Hypothalamus (tissue), 51 donors: ENCODE measurements around the gene SIGLEC6.

ENCODE experiments used
- DNase-seq, 51 donors: peaks; one replicate each; lab custom pipeline; 2025; lab: John Stamatoyannopoulos, UW

The SIGLEC6 gene

DNA sequence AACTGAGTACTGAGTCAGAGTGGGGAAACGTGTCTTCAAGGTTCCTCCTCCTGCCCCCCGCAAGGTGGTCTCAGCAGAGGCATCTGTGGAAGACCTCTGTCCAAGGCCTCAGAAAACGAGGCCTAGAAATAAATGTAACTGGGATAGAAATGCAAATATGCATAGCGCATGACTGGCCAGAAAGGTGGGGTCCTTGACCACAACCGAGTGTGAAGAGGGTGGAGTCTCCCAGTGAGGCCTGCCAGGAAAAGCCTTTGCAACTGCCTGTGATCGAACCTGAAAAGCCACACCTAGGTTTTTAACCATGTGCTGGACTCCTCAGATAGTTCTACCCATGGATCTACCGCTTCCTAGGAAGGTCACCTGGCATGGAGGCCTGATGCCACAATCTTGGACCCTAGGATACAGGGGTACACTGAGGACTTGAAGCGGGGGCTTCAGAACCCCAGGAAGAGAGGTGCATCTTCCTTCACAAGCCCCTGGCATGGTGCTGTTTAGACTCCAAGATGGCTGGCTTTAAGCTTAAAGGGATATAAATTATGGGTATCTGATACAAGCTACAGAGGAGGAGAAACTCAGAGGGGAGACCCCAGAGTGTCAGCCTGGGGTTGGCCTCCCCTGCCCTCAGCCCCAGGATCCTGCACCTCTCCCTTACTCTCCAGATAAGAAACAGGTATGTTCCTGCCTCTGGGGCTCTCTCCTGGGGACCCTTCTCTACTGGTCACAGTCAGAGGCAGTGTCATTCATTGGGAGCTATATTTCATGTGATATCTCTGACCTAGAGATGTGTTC, 18.3 kb upstream of the SIGLEC6 start:
- DNase-seq = no peak

DNA sequence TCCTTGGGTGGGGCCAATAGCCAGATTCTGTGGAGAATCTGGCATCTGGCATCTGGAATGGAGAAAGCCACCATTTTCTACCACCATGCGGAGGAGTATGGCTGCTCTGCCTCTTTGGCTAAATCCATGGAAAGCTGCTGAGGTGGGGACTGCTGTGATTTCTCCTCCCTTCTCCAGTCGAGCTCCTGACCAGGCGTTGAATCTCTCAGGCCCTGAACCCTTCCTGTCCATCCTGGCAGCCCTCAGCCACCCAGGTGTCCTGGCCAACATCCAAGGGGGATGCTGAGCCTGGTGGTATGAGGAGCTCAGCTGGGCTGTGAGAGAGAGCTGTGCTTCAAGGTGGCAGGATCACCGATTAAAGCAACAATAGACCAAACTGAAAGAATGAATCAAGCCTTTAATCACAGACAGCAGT, 17.4 kb upstream of the SIGLEC6 start:
- DNase-seq = no peak

DNA sequence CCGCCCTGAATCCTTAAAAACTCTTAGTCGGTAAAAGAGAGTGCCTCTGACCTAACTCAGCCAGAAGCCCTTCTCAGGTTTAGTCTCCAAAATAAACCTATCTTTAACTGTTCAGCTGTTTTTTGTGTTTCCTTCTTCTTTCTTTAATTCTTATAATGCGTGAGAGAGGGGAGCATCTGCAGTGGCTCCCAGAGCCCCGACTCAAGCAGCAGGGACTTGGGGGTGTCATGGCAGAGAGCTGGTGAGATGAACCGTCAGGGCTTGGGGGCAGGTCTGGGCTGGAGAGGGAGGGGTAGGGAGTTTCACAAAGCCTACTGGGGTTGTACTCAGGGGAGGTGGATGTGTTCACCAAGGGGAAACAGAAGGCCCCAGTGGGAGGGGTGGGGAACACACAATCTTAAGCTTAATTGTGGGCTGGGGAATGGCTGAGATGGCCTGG, 16.8 kb upstream of the SIGLEC6 start:
- DNase-seq = no peak

DNA sequence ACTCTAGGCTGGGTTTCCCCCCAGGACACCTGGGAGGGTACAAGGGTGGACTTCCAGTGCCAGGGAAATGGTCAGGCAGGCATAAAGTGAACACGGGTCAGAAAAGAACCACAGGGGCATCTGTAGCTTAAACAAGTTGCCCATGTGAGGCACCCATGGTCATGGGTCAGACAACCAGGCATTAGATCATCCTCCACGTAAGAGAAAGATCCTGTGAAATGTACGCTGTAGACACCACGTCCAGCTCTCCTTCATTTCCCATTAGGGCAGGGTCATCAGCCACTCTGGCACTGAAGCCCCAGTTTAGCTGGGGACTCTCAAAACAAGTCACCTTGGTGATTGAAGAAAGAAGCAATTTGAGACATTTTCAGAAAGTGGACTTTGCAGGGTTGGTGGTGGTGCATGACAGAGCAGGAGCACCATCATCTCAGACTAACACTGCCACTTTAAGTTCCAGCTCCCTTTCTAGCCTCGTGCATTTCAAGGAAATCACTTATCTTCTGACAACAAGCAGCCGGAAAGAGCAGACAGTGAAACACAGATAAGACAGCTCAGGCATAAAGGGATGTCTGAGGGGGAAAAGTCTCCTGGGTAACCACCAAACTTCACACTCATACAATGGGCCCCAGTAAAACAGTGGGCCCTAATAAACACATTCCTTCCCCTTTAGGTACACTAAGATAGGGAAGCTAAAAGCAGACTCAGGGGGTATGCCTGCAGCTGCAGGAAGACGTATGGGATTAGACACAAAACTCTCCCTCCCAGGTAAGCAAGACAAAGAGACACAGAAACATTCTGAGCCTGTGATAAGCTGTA, 16.1 kb upstream of the SIGLEC6 start:
- no peak for DNase-seq

DNA sequence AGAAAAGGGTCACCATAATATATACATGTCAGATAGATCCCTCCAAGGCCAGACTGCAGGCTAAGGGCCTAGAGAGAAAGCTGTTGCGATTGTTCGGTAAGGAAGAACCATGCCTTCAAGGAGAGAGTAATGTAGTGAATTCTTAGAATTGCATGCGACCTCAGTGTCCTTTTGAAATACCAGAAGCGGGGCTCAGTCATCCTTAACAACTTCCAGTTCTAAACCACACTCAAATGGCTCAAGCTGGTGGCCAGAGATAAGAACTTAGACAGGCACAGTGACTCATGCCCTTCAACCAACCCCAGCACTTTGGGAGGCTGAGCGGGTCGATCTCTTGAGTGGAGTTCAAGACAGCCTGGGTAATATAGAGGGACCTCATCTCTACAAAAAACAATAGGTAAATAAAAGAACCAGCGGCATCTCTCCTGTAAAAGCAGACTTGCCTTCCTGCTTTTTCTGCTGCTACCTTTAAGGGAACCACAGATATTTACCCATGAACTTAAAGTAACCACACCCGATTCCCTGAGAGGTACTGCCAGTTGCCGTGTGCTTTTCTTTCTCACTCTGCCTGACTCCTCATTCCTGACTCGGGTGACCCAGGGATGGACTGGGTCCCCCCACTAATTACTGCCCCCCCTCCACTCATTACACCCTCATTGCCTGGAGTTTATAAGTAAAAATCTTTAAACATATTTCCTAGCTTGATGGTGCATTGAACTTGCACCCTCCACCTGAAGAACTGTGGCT, 15.4 kb upstream of the SIGLEC6 start:
- DNase-seq = no peak

DNA sequence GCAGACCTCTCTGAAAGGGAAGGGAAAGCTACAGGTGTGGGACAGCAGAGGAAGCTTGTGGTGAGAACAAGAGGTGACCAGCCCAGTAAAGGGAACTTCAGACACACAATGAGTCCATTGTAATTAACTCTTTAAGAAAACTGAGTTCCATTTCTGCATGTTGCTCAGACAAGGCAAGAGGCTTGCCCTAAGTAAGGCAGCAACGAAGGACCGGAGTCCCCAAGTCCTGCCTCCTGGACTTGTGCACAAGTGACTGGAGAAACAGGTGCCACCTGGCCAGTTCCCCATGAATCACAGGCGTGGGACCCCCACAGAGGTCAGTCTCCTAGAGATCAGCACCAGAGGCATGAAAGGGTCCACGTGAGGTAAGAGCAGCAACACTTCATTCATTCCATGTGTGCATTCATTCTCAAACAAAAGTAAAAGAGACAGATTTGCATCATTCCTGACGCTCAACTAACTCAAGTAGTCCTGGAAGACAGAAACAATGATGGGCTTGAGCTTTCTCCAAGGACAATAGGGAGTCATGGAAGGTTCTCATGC, 14.7 kb upstream of the SIGLEC6 start:
- no peak for DNase-seq

DNA sequence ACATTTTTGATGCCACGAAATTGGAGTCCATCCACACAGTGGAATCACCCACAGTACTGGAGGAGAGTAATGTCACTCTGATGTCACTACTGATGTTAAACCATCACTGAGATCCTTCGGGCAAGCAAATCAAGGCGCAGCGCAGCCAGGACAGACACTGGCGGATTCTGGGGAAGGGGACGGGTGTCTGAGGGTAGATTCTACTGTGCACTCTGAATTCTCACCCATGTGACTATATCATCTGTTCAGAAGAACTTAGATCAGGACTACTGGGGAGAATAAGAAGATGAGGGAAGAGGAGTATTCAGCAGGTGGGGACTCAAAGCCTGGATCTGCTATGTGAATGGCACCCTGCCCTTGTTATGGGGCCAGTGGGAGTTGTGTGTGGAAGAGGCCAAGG, 12.6 kb upstream of the SIGLEC6 start:
- no peak for DNase-seq

DNA sequence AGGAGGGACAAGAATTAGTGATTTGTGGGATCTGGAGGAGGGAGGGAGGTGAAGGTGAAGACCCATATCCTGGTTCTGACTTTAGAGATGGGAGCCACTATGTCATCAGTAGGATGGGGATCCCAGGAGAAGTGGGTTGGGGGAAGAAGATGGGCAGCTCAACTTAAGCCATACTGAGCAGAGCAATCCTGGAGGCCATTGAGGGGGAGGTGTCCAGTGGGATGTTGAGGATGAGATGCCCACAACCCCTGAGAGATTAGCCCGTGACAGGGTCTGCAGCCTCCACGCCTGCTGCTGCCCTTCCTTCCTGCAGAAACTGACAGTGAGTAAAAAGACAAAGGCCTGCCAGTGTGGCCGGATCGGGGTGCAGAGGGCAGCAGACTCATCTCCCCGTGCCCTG, 11.2 kb upstream of the SIGLEC6 start:
- DNase-seq = no peak

DNA sequence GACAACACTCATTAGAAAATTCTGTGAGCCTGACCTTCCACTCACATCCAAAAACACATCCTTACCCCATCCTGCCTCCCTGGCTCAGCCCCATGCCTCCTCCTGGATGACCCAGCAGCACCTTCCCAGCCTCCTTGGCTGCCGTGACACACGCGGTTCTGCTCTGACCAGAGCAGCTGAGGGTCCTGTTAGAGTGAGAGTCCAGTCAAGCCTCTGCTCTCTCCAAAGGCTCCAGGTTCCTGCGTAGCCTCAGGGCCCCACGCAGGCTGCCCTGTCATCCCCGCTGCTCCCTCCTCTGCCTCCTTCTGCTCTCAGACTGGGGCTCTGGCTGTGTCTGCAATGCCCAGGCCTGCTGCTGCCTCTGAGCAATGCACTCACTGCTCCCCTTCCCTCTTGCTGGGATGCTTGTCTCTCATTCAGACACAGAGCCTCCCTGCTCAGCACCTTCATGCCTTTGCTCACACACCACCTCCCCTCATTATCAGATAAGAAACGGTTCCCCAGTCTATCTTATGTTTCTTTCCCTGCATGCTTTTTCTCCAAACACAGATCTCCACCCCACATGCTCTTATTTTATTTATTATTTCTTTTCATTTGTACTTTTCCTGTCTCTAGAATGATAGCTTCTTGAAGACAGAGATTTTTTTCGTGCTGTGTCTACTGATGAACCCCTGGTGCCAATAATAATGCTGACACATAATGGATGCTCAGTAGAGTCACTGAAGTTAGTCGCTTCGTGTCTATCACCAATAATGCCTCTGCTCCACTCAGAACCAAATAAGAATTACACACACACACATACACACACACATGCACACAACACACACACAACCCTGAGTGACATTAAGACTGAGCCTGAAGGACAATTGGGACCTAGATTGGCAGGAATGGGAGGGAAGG, 10.2 kb upstream of the SIGLEC6 start:
- no peak for DNase-seq

DNA sequence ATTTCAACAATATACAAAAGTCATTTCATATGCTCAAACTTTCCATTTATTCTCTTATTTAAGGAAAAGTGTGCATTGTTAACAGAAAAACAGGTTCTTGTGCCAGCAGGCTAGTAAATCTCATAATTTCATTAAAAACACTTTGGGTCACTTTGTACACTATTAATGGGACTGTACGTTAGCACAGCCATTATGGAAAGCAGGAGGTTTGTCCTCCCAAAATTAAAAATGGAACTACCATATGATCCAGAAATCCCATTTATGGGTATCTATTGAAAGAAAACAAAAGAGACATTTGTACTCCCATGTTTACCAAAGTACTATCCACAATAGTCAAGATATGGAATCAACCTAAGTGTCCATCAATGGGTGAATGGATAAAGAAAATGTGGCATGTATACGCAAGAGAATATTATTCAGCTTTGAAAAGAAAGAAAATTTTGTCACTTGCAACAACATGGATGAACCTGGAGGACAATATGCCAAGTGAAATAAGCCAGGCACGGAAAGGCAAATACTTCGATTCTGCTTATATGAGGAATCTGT, 8.4 kb upstream of the SIGLEC6 start:
- DNase-seq = no peak

DNA sequence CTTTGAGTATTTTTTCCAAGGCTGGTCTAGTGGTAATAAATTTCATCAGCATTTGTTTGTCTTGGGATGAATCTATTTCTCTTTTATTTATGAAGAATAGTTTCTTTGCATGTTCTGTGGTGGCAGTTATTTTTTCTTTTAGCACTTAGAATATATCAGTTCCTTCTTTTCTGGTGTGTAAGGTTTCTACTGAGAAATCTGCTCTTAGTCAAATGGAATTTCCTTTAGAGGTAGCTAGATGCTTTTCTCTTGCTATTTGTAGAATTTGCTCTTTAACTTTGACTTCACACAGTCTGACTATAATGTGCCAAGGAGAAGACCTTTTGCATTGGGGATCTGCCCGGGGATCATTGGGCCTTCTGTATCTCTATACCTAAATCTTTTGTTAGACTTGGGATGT, 4.1 kb upstream of the SIGLEC6 start:
- no peak for DNase-seq

DNA sequence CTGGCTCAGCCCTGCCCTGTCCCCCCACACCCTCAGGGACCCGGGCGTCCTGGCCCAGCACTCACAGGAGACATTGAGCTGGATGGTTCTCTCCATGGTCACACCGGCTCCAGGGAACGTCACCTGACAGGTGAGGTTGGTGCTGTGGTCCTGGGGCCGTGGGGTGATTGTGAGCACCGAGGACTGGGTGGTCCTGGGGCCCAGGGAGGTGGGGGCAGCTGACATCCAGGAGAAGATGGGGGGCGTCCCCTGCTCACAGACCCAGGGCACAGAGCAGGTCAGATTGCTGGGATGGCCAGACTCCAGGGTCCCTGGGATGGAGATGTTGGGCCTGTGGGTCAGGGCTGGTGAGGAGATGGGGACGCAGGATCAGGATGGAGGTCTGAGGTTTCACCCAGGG, 854 bp downstream of the SIGLEC6 start:
- DNase-seq = no peak

DNA sequence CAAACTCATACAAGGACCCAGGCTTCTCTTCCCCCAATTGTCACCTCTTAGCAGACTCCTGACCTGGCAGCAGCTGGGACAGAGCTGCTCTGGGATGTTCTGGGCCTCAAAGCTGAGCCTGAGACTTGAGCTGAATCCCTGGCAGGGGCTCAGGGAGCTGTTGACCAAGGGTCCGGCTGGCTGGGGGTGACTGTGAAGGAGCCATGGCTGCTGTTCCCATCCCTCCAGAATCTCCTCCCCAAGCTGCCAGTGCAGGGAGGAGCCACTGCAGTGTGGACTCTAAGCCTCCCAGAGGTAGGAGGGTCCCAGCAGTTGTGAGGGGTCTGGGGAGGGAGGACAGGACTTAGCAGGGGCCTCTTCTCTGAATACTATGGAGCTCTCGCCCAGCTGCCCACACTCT, 2.2 kb downstream of the SIGLEC6 start:
- no peak for DNase-seq

DNA sequence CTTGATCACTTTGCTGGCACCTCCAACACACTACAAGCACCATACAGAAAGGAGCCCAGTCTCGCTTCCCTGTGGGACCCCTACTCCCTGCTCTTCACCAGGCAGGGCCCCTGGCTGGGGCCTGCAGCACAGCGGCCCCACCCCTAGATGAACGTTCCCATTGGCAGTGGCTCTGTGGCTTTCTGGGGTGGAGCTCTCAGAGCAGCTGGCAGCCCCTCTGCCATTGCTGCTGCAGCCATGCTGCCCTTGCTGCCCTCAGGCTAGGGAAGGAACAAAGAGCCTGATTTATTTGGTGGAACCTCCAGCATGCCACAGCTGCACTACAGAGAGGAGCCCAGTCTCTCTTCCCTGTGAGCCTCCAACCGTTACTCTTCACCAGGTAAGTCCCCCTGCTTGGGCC, 5.8 kb downstream of the SIGLEC6 start:
- DNase-seq = no peak

DNA sequence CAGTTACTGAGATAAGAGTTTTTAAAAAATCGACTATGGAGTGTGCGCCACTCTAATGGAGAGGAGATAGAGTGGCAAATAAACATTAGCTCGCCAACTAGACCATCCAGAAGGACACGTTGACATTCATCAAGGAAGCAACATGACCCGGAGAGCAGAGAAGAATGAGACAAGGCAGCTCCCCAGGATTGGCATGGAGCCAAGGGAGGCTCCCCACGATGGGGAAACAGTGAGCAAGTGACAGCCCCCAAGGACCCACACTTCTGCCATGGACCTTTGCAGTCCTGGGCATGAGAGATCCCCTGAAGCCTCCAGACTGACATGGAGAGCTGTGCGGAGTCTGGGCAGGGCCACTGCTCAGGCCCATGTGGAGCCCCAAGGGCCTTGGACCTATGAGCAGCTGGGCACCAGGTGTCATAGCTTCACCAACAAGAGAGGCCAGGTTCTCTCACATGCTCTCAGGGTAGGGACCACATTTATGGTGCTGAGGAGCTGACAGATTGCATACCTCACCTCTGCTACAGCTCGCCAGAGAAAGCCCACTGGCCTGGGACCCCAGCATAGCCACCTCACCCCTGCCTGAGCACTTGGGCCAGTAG, 6.7 kb downstream of the SIGLEC6 start:
- DNase-seq = no peak

DNA sequence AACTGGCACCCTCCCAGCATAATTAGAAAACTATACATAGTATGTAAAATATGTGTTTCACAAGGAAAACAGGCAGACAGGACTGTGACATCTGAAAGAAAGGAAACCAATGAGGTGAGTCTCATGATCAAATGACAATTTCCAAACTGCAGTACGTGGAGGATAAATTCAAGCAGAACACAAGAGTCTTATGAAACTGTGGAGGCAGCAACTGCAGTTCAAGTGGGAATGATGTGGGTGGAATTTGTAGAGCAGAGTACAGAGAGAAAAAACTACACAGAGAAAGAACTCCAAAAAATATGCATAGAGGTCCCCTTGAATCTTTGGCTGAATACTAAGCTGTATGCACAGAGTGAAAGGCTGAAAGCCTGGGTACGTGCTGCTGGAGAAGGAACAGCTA, 9.7 kb downstream of the SIGLEC6 start:
- DNase-seq = peak in 1 of 51 donors; percentile 21

DNA sequence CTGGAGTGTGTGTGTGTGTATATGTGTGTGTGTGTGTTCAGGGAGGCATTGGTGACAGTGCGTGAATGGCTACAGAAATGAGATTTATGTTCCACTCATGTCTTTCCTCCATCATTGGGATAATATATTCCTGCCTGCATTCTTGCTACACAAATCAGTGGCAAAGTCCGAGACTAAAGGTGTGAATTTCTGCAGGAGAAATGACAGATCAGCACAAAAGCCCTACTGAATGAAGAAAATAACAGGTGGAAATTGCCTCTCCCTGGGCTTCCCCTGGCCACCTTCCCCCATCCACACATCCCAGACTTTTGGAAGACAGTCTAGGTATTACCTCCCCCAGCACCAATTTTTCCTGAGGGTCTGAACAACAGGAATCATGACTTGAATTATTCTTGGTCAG, 10.1 kb downstream of the SIGLEC6 start:
- DNase-seq = no peak

DNA sequence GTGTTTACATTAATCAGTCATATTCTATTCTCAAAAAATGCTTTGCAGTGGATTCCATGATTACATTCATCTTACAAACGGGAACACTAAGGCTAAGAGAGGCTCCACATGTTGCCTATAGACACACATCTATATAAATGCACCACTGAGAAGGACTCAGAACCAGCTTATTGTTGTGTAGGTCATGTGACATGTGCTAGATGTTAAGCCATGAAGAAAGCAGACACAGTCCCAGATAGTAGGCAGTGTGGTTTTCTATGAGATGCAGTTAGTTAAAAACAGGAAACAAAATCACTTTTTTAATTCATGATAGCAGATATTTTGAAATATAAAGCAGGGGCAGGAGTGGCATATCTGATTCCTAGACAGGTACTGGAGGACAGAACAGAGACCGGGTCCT, 10.7 kb downstream of the SIGLEC6 start:
- no peak for DNase-seq

DNA sequence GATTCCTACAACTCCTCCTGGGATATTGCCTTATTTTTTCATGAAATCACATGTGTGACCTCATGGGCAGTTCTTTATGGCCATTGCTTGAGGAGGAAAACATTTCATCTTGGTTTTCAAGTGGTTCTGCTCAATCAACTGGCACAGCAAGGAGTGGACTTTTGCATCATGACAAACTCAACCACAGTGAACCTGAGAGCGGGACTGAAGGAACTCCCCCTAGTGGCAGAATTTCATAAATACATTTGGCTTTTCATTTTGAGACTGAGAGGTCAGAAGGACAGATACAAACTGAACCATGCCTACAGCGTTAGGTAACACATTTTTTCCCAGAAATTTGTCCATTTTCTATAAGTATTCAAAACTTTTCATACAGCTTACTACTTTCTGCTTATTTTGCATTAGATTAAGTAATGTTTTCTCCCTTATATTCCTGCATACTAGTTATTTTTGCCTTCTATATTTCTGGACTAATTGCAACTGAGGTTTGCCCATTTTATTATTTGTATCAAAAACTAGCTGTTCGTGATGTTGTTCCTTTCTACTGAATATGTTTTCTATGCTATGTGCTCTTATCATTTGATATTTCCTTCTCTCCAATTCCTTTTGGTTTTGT, 16.5 kb downstream of the SIGLEC6 start:
- peak in 1 of 51 donors; percentile 36 for DNase-seq
